Measurements from ENCODE around the gene PHACTR1.

Gene PHACTR1

DNA sequence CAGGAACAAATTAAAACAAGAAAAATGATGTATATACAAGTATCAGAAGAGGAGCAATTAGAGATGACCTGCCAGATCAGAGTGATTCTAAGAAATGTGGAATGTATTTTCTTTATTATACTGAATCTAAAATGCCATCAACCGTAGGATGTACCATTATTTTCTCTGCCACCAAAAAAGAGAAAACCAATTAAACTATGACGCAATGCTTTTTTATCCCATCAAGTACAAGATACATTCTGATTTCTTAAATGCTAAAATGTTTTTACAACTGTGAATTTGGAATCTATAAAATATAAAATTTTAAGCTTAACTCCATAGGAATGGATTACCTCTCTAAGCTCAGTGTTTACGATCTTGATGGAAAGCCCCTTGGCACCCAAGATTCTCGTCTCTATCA, 85.9 kb downstream of the PHACTR1 start:
- ATAC-seq, result no peak
- TF ChIP-seq ZNF8 (CRISPR knock-in tag; IDR thresholded peaks at IDR 0.05) (no peak), ARNTL (CRISPR knock-in tag; IDR thresholded peaks at IDR 0.05; ENCODE audit: borderline replicate concordance, low read depth) (no peak), BACH2 (CRISPR knock-in tag; IDR thresholded peaks at IDR 0.05; ENCODE audit: borderline replicate concordance) (no peak), ZNF565 (CRISPR knock-in tag; conservative IDR thresholded peaks at IDR 0.05; ENCODE audit: low read depth) (no peak), RARB (CRISPR knock-in tag; IDR thresholded peaks at IDR 0.05) (no peak), TCF4 (CRISPR knock-in tag; IDR thresholded peaks at IDR 0.05; ENCODE audit: borderline replicate concordance) (no peak), GLIS3 (CRISPR knock-in tag; IDR thresholded peaks at IDR 0.05) (no peak)
- TF ChIP-seq, protein P1, sequence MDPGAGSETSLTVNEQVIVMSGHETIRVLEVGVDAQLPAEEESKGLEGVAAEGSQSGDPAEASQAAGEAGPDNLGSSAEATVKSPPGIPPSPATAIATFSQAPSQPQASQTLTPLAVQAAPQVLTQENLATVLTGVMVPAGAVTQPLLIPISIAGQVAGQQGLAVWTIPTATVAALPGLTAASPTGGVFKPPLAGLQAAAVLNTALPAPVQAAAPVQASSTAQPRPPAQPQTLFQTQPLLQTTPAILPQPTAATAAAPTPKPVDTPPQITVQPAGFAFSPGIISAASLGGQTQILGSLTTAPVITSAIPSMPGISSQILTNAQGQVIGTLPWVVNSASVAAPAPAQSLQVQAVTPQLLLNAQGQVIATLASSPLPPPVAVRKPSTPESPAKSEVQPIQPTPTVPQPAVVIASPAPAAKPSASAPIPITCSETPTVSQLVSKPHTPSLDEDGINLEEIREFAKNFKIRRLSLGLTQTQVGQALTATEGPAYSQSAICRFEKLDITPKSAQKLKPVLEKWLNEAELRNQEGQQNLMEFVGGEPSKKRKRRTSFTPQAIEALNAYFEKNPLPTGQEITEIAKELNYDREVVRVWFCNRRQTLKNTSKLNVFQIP (CRISPR knock-in tag; IDR thresholded peaks at IDR 0.05; ENCODE audit: borderline replicate concordance, low read depth), result no peak
- TF ChIP-seq, protein P2, sequence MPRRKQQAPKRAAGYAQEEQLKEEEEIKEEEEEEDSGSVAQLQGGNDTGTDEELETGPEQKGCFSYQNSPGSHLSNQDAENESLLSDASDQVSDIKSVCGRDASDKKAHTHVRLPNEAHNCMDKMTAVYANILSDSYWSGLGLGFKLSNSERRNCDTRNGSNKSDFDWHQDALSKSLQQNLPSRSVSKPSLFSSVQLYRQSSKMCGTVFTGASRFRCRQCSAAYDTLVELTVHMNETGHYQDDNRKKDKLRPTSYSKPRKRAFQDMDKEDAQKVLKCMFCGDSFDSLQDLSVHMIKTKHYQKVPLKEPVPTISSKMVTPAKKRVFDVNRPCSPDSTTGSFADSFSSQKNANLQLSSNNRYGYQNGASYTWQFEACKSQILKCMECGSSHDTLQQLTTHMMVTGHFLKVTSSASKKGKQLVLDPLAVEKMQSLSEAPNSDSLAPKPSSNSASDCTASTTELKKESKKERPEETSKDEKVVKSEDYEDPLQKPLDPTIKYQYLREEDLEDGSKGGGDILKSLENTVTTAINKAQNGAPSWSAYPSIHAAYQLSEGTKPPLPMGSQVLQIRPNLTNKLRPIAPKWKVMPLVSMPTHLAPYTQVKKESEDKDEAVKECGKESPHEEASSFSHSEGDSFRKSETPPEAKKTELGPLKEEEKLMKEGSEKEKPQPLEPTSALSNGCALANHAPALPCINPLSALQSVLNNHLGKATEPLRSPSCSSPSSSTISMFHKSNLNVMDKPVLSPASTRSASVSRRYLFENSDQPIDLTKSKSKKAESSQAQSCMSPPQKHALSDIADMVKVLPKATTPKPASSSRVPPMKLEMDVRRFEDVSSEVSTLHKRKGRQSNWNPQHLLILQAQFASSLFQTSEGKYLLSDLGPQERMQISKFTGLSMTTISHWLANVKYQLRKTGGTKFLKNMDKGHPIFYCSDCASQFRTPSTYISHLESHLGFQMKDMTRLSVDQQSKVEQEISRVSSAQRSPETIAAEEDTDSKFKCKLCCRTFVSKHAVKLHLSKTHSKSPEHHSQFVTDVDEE (CRISPR knock-in tag; IDR thresholded peaks at IDR 0.05), result no peak
- TF ChIP-seq, protein P3, sequence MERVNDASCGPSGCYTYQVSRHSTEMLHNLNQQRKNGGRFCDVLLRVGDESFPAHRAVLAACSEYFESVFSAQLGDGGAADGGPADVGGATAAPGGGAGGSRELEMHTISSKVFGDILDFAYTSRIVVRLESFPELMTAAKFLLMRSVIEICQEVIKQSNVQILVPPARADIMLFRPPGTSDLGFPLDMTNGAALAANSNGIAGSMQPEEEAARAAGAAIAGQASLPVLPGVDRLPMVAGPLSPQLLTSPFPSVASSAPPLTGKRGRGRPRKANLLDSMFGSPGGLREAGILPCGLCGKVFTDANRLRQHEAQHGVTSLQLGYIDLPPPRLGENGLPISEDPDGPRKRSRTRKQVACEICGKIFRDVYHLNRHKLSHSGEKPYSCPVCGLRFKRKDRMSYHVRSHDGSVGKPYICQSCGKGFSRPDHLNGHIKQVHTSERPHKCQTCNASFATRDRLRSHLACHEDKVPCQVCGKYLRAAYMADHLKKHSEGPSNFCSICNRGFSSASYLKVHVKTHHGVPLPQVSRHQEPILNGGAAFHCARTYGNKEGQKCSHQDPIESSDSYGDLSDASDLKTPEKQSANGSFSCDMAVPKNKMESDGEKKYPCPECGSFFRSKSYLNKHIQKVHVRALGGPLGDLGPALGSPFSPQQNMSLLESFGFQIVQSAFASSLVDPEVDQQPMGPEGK (CRISPR knock-in tag; IDR thresholded peaks at IDR 0.05; ENCODE audit: borderline replicate concordance), result no peak

DNA sequence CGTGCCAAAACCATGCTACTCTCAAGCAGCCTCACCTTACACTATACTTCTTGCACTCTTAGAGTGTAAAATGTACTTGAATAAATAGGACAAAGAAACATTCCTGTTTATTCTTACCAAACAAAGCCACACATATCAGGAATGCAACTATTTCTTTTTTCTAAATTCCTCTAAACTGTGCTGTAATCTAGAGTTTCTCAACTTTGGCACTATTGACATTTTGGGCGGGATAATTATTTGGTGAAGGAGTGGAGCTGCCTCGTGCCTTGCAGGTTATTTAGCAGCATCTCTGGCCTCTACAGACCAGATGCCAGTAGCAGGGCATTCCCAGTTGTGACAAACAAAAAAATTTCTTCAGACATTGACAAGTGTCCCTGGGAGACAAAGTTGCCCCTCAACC, 86.9 kb downstream of the PHACTR1 start:
- no peak for TF ChIP-seq ZNF70 (CRISPR knock-in tag; IDR thresholded peaks at IDR 0.05)
- TF ChIP-seq TOX (CRISPR knock-in tag; IDR thresholded peaks at IDR 0.05; ENCODE audit: borderline replicate concordance), result no peak
- TF ChIP-seq ISL1 (CRISPR knock-in tag; IDR thresholded peaks at IDR 0.05), result no peak
- TF ChIP-seq GLIS3 (CRISPR knock-in tag; IDR thresholded peaks at IDR 0.05), result no peak
- ATAC-seq, result no peak

DNA sequence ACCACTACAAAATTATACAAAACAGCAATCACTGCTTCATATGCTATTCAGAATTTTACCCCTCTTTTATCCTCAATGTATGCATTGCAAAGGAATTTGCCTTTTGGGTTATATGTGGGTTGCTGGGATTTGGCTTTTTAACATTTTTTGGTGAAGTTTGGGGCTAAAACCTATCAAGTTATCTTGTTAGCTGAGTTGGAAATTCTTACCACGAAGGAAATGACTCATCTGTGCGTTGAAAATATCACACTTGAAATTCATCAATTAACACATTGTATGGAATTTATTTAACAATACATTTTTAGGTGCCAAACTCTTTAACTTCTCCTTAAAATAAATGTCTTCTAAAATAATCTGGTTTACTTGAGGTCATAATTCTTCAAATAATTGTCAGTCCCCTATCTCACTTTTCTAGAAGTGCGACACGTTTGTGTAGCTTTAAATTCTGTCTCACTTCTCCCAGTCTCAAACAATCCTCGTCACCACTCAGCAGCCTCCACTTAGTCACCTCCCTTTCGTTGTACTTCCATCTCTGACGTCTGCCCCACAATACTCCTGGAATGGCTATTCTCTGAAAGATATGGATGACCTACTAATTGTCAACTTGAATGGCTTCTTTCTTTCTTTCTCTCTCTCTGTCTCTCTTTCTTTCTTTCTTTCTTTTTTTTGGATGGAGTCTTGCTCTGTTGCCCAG, 88.5 kb downstream of the PHACTR1 start:
- ATAC-seq, result no peak
- TF ChIP-seq GLIS3 (CRISPR knock-in tag; IDR thresholded peaks at IDR 0.05) (no peak), ZC3H10 (CRISPR knock-in tag; IDR thresholded peaks at IDR 0.05) (no peak), ZNF70 (CRISPR knock-in tag; IDR thresholded peaks at IDR 0.05) (no peak), PPARA (CRISPR knock-in tag; IDR thresholded peaks at IDR 0.05; ENCODE audit: borderline replicate concordance) (no peak), ZFP3 (CRISPR knock-in tag; IDR thresholded peaks at IDR 0.05) (no peak), ESRRG (CRISPR knock-in tag; IDR thresholded peaks at IDR 0.05) (no peak), BACH2 (CRISPR knock-in tag; IDR thresholded peaks at IDR 0.05; ENCODE audit: borderline replicate concordance) (no peak), ZNF565 (CRISPR knock-in tag; conservative IDR thresholded peaks at IDR 0.05; ENCODE audit: low read depth) (no peak), RARB (CRISPR knock-in tag; IDR thresholded peaks at IDR 0.05) (no peak), SNAI2 (CRISPR knock-in tag; IDR thresholded peaks at IDR 0.05) (no peak), OSR1 (CRISPR knock-in tag; IDR thresholded peaks at IDR 0.05) (no peak), TOX (CRISPR knock-in tag; IDR thresholded peaks at IDR 0.05; ENCODE audit: borderline replicate concordance) (no peak), ISL1 (CRISPR knock-in tag; IDR thresholded peaks at IDR 0.05) (no peak)
- TF ChIP-seq, protein P2 (CRISPR knock-in tag; IDR thresholded peaks at IDR 0.05), result no peak
- TF ChIP-seq, protein P1 (CRISPR knock-in tag; IDR thresholded peaks at IDR 0.05; ENCODE audit: borderline replicate concordance, low read depth), result no peak
- TF ChIP-seq, protein P4, sequence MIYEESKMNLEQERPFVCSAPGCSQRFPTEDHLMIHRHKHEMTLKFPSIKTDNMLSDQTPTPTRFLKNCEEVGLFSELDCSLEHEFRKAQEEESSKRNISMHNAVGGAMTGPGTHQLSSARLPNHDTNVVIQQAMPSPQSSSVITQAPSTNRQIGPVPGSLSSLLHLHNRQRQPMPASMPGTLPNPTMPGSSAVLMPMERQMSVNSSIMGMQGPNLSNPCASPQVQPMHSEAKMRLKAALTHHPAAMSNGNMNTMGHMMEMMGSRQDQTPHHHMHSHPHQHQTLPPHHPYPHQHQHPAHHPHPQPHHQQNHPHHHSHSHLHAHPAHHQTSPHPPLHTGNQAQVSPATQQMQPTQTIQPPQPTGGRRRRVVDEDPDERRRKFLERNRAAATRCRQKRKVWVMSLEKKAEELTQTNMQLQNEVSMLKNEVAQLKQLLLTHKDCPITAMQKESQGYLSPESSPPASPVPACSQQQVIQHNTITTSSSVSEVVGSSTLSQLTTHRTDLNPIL (CRISPR knock-in tag; IDR thresholded peaks at IDR 0.05; ENCODE audit: low read depth), result no peak
- TF ChIP-seq, protein P5, sequence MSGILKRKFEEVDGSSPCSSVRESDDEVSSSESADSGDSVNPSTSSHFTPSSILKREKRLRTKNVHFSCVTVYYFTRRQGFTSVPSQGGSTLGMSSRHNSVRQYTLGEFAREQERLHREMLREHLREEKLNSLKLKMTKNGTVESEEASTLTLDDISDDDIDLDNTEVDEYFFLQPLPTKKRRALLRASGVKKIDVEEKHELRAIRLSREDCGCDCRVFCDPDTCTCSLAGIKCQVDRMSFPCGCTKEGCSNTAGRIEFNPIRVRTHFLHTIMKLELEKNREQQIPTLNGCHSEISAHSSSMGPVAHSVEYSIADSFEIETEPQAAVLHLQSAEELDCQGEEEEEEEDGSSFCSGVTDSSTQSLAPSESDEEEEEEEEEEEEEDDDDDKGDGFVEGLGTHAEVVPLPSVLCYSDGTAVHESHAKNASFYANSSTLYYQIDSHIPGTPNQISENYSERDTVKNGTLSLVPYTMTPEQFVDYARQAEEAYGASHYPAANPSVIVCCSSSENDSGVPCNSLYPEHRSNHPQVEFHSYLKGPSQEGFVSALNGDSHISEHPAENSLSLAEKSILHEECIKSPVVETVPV (CRISPR knock-in tag; IDR thresholded peaks at IDR 0.05), result no peak

Measured in SK-N-SH treated with all-trans-retinoic acid at 6 μM for 48 hours (cell line).